GM21528 (cell line): ENCODE data around the gene FHAD1.
A peak's percentile ranks its signal among the peaks of the same experiment; 100 is the strongest.
"Not testable (repeated sequence)": the region's sequence is repeated elsewhere in the genome, so short reads cannot be mapped to it uniquely, and the experiment has no call there.

ENCODE experiments used
- ATAC-seq: cut with Tn5 transposase; IDR thresholded peaks from one replicate; pipeline ENCODE4 v1.9.1; 2021; ENCODE audit warnings: mild to moderate bottlenecking, moderate library complexity; ENCODE audit not compliant: unreplicated experiment, low FRiP score

FHAD1 gene

GRCh38 chr1:15358565-15359133 is 111.6 kb downstream of the FHAD1 start:
- no peak for ATAC-seq

GRCh38 chr1:15360700-15361099 is 113.7 kb downstream of the FHAD1 start:
- no peak for ATAC-seq

- ATAC-seq = no peak
These were observed 115.2 kb downstream of the FHAD1 start for GRCh38 chr1:15362096-15362736.

GRCh38 chr1:15362737-15363128 is 115.7 kb downstream of the FHAD1 start:
- ATAC-seq = no peak

- no peak for ATAC-seq
These were observed 117.7 kb downstream of the FHAD1 start for GRCh38 chr1:15364740-15365139.

GRCh38 chr1:15368888-15369287 is 121.9 kb downstream of the FHAD1 start:
- no peak for ATAC-seq

GRCh38 chr1:15370268-15370667 is 123.2 kb downstream of the FHAD1 start:
- no peak for ATAC-seq

GRCh38 chr1:15370781-15371520 is 123.9 kb downstream of the FHAD1 start:
- no peak for ATAC-seq

- ATAC-seq = no peak
These were observed 124.9 kb downstream of the FHAD1 start for GRCh38 chr1:15371610-15372545.

- no peak for ATAC-seq
These were observed 131.7 kb downstream of the FHAD1 start for GRCh38 chr1:15378729-15379128.

GRCh38 chr1:15379151-15379550 is 132.1 kb downstream of the FHAD1 start:
- not testable (repeated sequence) for ATAC-seq

GRCh38 chr1:15380601-15381508 is 133.8 kb downstream of the FHAD1 start:
- no peak for ATAC-seq

- ATAC-seq = no peak
These were observed 134.8 kb downstream of the FHAD1 start for GRCh38 chr1:15381805-15382204.

GRCh38 chr1:15382601-15383518 is 135.8 kb downstream of the FHAD1 start:
- ATAC-seq = no peak

- ATAC-seq = no peak
These were observed 136.8 kb downstream of the FHAD1 start for GRCh38 chr1:15383810-15384209.

- peak; percentile 72 for ATAC-seq
These were observed 137.4 kb downstream of the FHAD1 start for GRCh38 chr1:15384301-15384901.

GRCh38 chr1:15385420-15385819 is 138.4 kb downstream of the FHAD1 start:
- ATAC-seq = no peak

- ATAC-seq = no peak
These were observed 139.2 kb downstream of the FHAD1 start for GRCh38 chr1:15386164-15386749.
